Esophagus squamous epithelium (tissue), 4 donors: ENCODE results near the gene SLC17A7.

Experiments
- POLR2A ChIP-seq, 4 donors: fragments of 450-650 bp; IDR thresholded peaks; one replicate each; pipeline ENCODE4 v1.6.1; 2017; ENCODE audit warnings: antibody characterized with exemption in 4 of 4, mild to moderate bottlenecking in 4 of 4, moderate library complexity in 3 of 4
- TF ChIP-seq, protein P1 (sequence below), 6 experiments: fragments of 450-650 bp in 4 of 6; fragments of 200-600 bp in 2 of 6; sonication (generic) in 2 of 6; IDR thresholded peaks; one replicate each; pipeline ENCODE4 v1.5.1; 2016 to 2019; ENCODE audit warnings: antibody characterized with exemption in 6 of 6, mild to moderate bottlenecking in 4 of 6, moderate library complexity in 4 of 6

DNA sequence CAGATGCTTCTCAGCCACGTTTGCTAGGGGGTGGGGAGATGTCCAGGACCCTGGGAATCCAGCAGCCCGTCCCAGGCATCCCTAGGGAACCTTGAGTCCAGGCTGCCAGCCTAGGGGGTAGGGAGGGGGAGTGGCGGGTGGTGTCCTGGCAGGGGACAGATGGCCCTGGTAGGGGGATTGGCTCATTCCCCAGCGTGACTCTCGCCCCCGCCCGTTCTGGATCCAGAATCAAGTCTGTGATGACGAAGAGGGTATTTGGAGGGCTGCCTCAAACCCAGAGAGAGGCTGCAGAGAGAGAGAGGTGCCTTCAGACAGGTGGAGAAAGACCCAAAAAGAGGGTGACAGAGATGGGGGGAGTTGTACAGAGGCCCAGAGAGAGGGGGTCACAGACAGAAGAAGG lies 4.1 kb downstream of the SLC17A7 start:
- TF ChIP-seq, protein P1, sequence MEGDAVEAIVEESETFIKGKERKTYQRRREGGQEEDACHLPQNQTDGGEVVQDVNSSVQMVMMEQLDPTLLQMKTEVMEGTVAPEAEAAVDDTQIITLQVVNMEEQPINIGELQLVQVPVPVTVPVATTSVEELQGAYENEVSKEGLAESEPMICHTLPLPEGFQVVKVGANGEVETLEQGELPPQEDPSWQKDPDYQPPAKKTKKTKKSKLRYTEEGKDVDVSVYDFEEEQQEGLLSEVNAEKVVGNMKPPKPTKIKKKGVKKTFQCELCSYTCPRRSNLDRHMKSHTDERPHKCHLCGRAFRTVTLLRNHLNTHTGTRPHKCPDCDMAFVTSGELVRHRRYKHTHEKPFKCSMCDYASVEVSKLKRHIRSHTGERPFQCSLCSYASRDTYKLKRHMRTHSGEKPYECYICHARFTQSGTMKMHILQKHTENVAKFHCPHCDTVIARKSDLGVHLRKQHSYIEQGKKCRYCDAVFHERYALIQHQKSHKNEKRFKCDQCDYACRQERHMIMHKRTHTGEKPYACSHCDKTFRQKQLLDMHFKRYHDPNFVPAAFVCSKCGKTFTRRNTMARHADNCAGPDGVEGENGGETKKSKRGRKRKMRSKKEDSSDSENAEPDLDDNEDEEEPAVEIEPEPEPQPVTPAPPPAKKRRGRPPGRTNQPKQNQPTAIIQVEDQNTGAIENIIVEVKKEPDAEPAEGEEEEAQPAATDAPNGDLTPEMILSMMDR (IDR thresholded peaks at IDR 0.05): no peak
- no peak for TF ChIP-seq POLR2A (IDR thresholded peaks at IDR 0.05)
